ENCODE data around the gene ESYT2.

GRCh38 chr7:158772916-158773315, 56.4 kb downstream of the ESYT2 start:
- no peak for TF ChIP-seq YY1 (IDR thresholded peaks at IDR 0.05; ENCODE audit: insufficient read depth, insufficient read length)
- no peak for TF ChIP-seq ZNF274 (IDR thresholded peaks at IDR 0.05; ENCODE audit: low read depth, low read length)
